NCI-H526 treated with DMSO at 0.1 percent for 48 hours (cell line): ENCODE data around the gene RAI1.
"Not testable (repeated sequence)": the region's sequence is repeated elsewhere in the genome, so short reads cannot be mapped to it uniquely, and the experiment has no call there.

ENCODE experiments used
- DNase-seq: peaks from one replicate; lab custom pipeline; 2025; lab: John Stamatoyannopoulos, UW

The RAI1 gene

GRCh38 chr17:17665255-17665654 lies 16.0 kb upstream of the RAI1 start:
- no peak for DNase-seq

GRCh38 chr17:17666111-17666714 lies 15.0 kb upstream of the RAI1 start:
- no peak for DNase-seq

GRCh38 chr17:17667231-17667630 lies 14.0 kb upstream of the RAI1 start:
- no peak for DNase-seq

- no peak for DNase-seq
These were observed 13.3 kb upstream of the RAI1 start for GRCh38 chr17:17667947-17668346.

- DNase-seq: no peak
These were observed 12.9 kb upstream of the RAI1 start for GRCh38 chr17:17668358-17668757.

GRCh38 chr17:17668775-17669579 lies 12.3 kb upstream of the RAI1 start:
- no peak for DNase-seq

- no peak for DNase-seq
These were observed 11.6 kb upstream of the RAI1 start for GRCh38 chr17:17669580-17670235.

- DNase-seq: no peak
These were observed 10.5 kb upstream of the RAI1 start for GRCh38 chr17:17670701-17671305.

- DNase-seq: no peak
These were observed 9.7 kb upstream of the RAI1 start for GRCh38 chr17:17671369-17672129.

GRCh38 chr17:17672453-17673368 lies 8.5 kb upstream of the RAI1 start:
- no peak for DNase-seq

- DNase-seq: no peak
These were observed 5.8 kb upstream of the RAI1 start for GRCh38 chr17:17675416-17675815.

- DNase-seq: no peak
These were observed 5.2 kb upstream of the RAI1 start for GRCh38 chr17:17675925-17676534.

GRCh38 chr17:17676752-17677151 lies 4.5 kb upstream of the RAI1 start:
- DNase-seq: no peak

- DNase-seq: no peak
These were observed 3.8 kb upstream of the RAI1 start for GRCh38 chr17:17677299-17678040.

GRCh38 chr17:17678063-17678699 lies 3.1 kb upstream of the RAI1 start:
- DNase-seq: not testable (repeated sequence)

- no peak for DNase-seq
These were observed 2.0 kb upstream of the RAI1 start for GRCh38 chr17:17679243-17679642.

GRCh38 chr17:17679748-17680147 lies 1.5 kb upstream of the RAI1 start:
- DNase-seq: no peak

GRCh38 chr17:17680477-17681186 lies 626 bp upstream of the RAI1 start:
- no peak for DNase-seq
